CD4-positive, alpha-beta T cell treated with Interleukin-17A for 4 hours (primary cell): ENCODE measurements around the gene MELK.
"Not testable (repeated sequence)": the region's sequence is repeated elsewhere in the genome, so short reads cannot be mapped to it uniquely, and the experiment has no call there.

ENCODE experiments used
- DNase-seq: peaks from one replicate; pipeline ENCODE4 v3.0.0-alpha.2; 2020; ENCODE audit warnings: mixed read lengths

MELK gene

DNA sequence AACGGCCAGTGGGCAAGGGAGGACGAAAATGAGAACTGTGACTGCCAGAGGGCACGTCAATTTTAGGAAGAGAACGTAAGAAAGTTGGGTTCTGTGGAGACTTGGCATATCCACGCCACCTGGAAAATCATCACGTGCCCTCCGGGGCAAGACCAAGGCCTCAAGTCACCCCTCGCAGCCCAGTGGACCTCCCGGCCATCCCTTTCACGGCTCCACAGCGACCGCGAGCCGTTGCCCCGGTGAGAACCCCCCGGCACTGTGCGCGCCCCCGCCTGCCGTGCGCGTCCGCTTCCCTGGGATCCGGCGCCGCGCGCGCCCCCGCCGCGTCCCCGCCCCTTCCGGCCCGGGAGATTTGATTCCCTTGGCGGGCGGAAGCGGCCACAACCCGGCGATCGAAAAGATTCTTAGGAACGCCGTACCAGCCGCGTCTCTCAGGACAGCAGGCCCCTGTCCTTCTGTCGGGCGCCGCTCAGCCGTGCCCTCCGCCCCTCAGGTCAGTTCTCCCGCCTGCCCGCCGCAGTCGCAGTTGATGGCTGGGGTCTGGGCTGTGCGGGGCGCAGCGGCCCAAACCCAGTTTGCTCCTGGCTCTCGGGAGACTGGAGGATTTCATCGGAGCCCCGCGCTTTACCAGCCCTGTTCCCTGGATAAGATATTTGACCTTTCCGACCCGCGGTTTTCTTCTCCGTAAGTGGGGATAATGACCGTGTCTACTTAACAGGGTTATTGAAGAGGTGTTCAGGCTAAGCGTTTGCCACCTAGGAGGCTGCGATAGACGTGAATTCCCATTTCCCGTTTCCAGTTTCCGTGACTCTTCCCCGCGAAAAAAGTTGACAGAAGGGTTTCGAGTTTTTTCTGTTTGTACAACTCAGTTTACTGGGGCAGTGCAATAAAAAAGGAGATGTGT lies at the start of gene MELK:
Gene MELK, plus strand, starts transcription at position 381 of the 904 bp plus-strand sequence. CDS start 8,787 bp downstream, outside the sequence.
- peak; percentile 86 for DNase-seq

DNA sequence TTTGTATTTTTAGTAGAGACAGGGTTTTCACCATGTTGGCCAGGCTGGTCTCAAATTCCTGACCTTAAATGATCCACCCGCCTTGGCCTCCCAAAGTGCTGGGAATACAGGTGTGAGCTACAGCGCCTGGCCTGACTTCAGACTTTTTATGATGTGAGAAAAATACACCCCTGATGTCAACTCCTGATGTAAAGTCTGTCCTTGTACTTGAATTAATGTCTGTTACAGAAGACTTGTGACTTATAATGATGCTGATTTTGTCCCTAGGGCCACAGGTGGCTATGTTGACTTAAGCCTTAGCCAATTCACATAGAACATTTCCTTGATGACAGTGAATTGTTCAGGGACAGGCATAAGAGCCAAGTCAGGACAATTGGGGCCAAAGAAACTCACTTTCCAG lies 42.5 kb upstream of the MELK start:
- no peak for DNase-seq

DNA sequence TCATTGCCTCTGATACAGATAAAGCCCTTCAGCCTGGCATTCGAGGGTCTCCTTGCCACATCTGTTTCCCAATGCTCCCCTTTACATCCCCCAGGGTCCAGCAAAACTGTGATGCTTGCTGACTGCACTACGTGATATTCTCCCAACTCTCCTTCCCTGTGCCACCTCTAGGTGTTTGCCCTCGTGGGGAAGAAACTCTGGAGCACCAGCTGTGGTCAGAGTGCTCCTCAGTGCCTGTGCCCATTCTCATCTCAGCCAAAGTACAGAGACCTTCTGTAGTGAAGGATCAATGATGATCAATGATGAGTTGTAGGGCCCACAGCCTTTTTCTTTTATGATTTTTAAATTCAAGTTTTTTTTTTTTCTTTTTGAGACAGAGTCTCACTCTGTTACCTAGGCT lies 40.3 kb upstream of the MELK start:
- DNase-seq = no peak

DNA sequence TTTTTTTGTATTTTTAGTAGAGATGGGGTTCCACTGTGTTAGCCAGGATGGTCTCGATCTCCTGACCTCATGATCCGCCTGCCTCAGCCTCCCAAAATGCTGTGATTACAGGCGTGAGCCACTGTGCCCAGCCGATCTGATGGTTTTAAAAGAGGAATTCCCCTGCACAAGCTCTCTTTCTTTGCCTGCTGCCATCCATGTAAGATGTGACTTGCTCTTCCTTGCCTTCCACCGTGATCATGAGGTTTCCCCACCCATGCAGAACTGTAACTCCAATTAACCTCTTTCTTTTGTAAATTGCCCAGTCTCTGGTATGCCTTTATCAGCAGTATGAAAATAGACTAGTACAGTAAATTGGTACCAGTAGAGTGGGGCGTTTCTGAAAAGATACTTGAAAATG lies 39.0 kb upstream of the MELK start:
- not testable (repeated sequence) for DNase-seq

DNA sequence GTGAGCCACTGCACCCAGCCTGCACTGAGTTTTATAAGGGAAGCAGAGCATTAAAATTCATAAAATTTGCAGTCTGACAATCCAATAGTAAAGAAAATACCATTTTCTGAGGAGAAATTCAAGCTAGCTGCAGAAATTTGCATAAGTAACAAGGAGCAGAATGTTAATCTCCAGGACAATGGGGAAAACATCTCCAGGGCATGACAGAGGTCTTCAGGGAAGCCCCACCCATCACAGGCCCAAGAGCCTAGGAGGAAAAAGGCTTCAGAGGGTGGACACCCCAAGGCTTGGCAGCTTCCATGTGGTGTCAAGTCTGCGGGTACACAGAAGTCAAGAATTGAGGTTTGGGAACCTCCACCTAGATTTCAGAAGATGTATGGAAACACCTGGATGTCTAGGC lies 37.6 kb upstream of the MELK start:
- no peak for DNase-seq

DNA sequence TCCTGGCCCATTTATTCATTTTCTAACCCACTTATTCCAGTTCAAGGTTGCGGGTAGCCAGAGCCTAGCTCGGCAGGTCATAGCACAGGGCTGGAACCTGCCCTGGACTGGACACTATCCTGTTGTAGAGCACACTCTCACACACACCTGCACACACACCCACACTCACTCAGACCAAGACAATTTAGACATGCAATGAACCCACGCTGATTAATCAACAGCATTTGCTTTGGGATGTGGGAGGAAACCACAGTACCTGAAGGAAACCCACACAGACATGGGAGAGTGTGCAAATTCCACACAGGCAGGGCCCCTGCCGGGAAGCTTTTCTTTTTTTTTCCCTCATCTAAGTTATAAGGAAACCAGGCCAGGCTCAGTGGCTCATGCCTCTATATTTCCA lies 34.8 kb upstream of the MELK start:
- DNase-seq = no peak

DNA sequence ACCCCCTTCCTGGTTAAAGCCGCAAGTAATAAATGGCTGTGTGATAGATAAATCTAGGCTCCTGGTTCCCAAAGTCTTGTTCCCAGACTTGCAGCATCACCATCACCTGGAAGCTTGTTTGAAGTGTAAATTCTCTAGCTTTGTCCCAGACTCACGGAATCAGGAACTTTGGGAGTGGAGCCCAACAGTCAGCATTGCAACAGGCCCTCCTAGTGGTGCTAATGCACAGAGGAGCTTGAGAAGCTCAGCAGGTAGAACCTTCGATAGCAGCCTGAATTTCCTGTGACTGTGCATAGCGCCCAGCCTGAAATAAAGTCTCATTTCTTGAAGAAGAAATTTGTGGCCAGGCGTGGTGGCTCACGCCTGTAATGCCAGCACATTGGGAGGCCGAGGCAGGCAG lies 30.3 kb upstream of the MELK start:
- no peak for DNase-seq

DNA sequence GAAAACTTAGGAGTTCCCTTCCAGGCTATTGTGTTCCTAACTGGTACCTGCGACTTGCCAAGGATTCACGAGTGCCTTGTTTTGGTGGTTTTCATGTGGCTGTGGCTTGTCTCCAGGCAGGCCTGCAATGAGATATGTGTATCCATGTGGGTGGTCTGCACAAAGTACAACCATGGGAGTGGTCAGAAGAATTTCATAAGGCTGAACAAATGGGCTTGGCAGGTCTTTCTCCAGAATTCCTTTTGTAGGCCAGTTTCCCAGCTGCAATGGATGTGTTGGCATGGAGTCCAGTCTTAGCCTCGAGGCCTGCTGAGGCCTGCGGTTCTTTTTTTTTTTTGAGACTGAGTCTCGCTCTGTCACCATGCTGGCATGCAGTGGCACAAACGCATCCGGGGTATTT lies 28.8 kb upstream of the MELK start:
- DNase-seq = no peak

DNA sequence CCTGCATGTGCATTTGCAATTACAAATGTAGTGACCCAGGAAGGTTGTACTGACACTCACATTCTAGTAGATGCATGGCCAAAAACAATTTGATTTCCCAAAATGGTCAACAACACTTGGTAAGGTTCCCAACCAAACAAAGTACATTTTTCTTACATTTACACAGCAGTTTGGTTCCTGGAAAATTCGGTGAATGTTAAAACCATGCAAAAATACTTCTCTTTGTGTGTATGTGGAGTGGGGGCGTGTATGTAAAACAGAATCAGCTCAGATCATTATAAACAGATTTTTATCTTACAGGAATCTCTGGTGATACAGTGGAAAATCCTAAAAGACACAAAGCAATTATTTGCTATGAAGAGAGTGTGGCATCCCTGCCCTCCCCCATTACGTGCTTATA lies 25.1 kb upstream of the MELK start:
- DNase-seq = no peak

DNA sequence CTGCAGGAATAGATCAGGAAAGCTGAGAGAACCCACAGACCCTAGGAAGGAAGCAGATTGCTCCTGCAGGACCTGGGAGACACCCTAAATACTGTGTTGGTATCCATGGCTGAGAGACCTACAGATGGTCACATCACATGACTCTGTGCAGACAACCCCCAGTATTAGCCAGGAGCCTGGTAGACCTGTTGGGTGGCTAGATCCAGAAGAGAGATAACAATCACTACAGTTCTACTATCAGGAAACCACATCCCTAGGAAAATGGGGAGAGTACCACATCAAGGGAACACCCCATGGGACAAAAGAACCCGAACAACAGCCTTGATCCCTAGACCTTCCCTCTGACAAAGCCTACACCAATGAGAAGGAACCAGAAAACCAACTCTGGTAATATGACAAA lies 24.2 kb upstream of the MELK start:
- no peak for DNase-seq

DNA sequence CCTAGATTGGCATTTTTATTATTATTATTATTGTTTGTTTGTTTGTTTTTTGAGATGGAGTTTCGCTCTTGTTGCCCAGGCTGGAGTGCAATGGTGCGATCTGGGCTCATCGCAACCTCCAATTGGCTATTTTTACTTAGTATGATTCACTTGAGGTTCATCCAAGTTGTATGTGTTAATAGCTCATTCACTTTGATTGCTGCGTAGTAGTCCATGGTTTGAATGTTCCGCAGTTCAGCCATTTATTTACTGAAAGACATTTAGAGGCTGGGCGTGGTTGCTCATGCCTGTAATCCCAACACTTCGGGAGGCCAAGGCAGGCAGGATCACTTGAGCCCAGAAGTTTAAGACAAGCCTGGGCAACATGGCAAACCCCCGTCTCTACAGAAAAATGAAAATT lies 22.6 kb upstream of the MELK start:
- DNase-seq = no peak

DNA sequence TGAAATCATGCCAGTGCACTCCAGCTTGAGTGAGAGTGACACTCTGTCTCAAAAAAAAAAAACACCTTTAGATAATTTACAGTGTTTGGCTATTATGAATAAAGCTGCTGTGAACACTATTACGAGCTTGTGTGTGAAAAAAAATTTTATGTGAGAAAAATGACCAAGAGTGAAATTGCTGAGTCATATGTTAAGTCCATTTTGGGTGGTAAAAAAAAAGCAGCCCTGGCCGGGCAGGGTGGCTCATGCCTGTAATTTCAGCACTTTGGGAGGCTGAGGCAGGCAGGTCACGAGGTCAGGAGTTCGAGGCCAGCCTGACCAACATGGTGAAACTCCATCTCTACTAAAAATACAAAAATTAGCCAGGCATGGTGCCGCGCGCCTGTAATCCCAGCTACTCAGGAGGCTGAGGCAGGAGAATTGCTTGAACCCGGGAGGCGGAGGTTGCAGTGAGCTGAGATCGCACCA lies 22.0 kb upstream of the MELK start:
- not testable (repeated sequence) for DNase-seq

DNA sequence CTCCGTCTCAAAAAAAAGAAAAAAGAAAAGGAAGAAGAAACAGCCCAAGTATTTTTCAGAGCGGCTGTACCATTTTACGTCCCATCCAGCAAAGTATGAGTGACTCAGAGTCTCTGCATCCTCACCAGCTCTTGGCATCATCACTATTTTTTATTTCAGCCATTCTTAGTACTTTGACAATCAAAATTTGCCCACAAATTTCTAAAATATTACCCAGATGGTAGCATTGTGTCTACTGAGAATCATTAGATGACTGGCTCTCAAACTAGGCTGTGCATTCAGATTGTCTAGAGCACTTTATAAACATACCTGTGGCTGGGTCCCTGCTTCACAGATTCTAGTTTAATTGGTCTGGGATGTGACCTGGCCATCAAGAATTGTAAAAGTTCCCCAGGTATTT lies 21.6 kb upstream of the MELK start:
- DNase-seq = no peak

DNA sequence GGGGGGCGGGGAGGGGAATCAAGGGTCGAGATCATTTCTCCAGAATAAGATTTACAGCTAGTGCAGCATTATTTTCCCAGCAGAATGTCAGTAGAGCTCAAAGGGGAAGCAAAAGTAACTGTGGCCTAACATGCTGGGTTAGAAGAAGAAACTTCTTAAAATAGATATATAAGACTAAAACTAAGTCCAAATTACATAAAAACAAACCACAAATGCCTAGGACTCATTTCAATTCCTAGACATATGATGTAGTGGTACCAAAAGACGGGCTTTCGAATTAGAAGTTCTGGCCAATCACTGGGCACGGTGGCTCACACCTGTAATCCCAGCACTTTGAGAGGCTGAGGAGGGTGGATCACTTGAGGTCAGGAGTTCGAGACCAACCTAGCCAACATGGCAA lies 20.8 kb upstream of the MELK start:
- DNase-seq = no peak

DNA sequence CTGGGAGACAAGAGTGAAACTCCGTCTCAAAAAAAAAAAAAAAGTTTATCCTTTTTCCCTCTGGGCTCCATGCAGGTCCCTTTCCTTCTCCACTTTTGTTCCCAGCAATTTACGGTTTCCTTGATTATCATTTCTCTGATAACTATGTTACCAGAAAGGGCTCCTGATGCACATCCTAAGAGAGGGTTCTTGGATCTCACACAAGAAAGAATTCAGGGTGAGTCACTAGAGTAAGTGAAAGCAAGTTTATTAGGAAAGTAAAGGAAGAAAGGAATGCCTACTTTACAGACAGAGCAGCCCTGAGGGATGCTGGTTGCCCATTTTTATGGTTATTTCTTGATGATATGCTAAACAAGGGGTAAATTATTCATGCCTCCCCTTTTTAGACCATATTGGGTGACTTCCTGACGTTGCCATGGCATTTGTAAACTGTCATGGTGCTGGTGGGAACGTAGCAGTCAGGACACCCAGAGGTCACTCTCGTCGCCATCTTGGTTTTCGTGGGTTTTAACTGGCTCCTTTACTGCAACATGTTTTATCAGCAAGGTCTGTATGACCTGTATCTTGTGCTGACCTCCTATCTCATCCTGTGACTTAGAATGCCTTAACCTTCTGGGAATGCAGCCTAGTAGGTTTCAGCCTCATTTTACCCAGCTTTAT lies 13.5 kb upstream of the MELK start:
- DNase-seq = no peak

DNA sequence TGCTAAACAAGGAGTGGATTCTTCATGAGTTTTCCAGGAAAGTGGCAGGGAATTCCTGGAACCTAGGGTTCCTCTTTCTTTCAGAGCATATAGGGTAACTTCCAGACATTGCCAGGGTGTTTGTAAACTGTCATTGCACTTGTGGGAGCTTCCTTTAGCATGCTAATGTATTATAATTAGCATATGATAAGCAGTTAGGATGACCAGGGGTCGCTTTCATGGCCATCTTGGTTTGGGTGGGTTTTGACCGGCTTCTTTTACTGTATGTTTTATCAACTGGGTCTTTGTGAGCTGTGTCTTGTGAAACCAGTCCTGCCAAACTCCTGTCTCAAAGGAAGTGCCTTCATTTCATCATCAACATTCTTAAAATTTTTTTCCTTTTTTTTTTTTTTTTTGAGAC lies 11.9 kb upstream of the MELK start:
- DNase-seq = no peak

DNA sequence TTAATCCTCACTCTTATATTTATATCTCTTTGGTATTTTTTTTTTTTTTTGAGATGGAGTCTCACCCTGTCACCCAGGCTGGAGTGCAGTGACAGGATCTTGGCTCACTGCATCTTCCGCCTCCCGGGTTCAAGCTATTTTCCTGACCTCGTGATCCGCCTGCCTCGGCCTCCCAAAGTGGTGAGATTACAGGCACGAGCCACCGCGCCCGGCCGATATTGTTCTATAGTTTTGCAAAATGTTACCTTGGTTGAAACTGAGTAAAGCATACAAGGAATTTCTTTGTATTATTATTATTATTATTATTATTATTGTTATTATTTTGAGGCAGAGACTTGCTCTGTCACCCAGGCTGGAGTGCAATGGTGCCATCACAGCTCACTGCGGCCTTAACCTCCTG lies 9.9 kb upstream of the MELK start:
- DNase-seq = not testable (repeated sequence)

DNA sequence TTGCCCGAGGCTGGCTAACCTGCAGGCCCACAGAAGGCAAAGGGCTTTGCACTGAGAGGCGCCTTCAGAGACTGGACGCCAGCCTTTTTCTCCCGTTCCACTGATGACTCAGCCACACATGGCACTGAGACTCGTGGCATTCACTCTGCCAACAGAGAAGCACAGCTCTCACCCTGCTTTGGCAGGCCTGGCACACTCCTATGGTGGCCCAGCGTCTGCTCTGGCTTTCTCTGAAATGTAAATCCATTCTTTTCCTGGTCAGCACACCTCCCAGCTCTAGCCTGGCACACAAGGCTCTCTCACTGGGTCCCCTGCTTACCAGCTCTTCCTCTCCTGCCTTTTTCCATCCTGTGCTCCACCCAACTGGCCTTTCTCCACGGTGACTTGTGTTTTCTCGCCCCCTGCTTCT lies 5.9 kb upstream of the MELK start:
- DNase-seq = no peak

DNA sequence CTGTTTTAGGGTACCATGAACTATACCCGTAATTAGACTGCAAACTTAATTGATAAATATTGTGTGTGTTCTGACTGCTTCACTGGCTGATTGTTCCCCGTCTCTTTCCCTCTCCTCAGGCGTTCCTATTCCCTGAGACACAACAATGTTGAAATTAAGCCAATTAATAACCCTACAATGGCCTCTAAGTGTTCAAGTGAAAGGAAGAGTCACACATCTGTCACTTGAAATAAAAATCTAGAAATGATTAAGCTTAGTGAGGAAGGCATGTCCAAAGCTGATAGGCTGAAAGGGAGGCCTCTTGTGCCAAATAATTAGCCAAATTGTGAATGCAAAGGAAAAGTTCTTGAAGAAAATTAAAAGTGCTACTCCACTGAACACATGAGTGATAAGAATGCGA lies 4.0 kb upstream of the MELK start:
- DNase-seq = not testable (repeated sequence)

DNA sequence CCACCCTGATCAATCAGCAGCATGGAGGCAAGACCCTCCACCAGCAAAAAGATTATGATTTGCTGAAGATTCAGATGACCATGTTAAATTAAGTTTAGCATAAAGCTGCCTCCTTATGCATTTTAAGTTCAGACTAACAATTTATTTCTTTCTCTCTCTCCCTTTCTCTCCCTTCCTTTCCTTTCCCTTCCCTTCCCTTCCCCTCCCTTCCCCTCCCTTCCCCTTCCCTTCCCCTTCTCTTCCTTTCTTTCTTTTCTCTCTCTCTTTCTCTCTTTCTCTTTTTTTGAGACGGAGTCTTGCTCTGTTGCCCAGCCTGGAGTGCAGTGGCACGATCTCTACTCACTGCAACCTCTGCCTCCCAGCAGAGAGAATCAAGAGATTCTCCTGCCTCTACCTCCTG lies 1.4 kb upstream of the MELK start:
- DNase-seq = no peak

DNA sequence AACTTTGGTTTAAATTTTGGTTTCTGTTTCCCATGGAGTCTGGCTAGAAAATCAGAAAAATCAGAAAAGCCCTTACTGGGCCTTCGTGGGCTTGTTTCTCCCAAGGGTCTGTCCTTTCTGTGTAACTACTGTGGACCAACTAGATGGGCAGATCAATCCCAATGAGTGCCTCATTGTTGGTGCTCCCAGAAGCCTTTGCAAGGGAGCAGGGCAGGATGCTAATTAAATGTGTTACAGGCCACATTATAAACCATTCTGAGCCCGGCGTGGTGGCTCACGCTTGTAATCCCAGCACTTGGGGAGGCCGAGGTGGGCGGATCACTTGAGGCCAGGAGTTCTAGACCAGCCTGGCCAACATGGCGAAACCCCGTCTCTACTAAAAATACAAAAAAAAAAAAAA lies 1.4 kb downstream of the MELK start:
- DNase-seq = not testable (repeated sequence)

DNA sequence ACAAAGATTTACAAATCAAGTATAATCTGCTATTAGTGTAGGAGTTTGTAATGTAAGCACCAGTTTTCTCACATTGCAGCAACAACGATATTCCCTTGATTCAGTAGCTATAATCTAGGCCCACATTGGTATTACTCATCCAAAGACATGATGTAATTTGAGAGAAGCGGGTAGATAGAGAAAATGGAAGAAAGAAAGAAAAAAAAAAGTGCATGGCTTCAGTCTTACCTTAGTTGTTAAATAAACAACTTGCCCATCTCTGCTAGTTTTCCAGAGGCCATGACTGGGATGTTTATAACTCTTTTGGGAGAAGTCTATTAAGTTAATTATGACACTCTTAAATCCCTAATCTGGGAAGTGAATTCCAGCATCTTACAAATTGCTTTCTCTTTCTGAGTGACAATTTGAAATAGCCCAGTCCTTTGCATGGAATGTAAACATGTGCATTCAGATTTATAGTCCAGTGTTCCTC lies 2.8 kb downstream of the MELK start:
- no peak for DNase-seq

DNA sequence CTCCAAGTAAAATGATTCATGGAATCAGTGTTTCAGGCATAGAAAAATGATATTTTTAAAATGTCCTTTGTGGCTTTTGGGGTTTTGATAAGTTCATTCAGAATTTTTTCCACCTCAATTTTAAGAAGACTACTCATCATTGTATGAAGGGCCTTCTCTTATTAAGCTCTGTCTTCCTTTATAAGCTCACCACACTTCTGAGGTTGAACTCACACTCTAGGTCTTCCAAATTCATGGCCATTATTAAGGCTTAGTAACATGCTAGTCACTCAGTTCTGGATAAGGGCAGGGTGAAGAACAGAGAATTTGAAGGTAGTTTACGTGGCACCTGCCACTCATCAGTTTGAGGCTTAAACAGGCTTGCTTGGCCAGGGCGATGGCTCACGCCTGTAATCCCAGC lies 4.2 kb downstream of the MELK start:
- no peak for DNase-seq
